HepG2 (cell line): Measurements from ENCODE around the gene JAK1. TPM values are rescaled to one million over a fixed set of nuclear protein-coding genes. Genes with fewer than 3 reads are reported as not detected.

Experiments
- BRCA1 ChIP-seq: sonication (generic); formaldehyde crosslinking; IDR thresholded peaks from 2 replicates; pipeline ENCODE4 v1.4.0; 2020; ENCODE audit warnings: missing genetic modification reagents
- CHCHD3 ChIP-seq: sonication (generic); formaldehyde crosslinking; IDR thresholded peaks from 2 replicates; pipeline ENCODE4 v1.8.0; 2022; ENCODE audit warnings: mild to moderate bottlenecking, missing genetic modification reagents, moderate library complexity
- FOXM1 ChIP-seq: sonication (generic); formaldehyde crosslinking; IDR thresholded peaks from 2 replicates; pipeline ENCODE4 v1.5.0; 2020; ENCODE audit warnings: missing genetic modification reagents
- FOXP4 ChIP-seq: sonication (generic); formaldehyde crosslinking; IDR thresholded peaks from 2 replicates; pipeline ENCODE4 v1.4.0; 2020; ENCODE audit warnings: missing genetic modification reagents
- HDAC2 ChIP-seq: sonication (generic); formaldehyde crosslinking; IDR thresholded peaks from 2 replicates; pipeline ENCODE4 v1.4.0; 2020; ENCODE audit warnings: missing genetic modification reagents
- HOXA7 ChIP-seq: sonication (generic); formaldehyde crosslinking; IDR thresholded peaks from 2 replicates; pipeline ENCODE4 v1.8.1; 2022; ENCODE audit warnings: mild to moderate bottlenecking, missing genetic modification reagents, moderate library complexity
- MATR3 ChIP-seq: sonication (generic); formaldehyde crosslinking; IDR thresholded peaks from 2 replicates; pipeline ENCODE4 v1.4.0; 2020; ENCODE audit warnings: missing genetic modification reagents
- MIXL1 ChIP-seq: IDR thresholded peaks from 2 replicates; pipeline ENCODE4 v1.6.1; 2016
- MXD1 ChIP-seq: sonication (generic); formaldehyde crosslinking; IDR thresholded peaks from 2 replicates; pipeline ENCODE4 v1.4.0; 2020; ENCODE audit warnings: mild to moderate bottlenecking, missing genetic modification reagents
- NR2F1 ChIP-seq, 2 experiments: fragments of 450-650 bp in 1 of 2; formaldehyde crosslinking in 1 of 2; IDR thresholded peaks; 2 replicates each; pipeline versions ENCODE4 v1.5.0 to v1.6.1; 2016 to 2020; ENCODE audit warnings: mild to moderate bottlenecking in 1 of 2, missing compliant biosample characterization in 1 of 2, missing genetic modification reagents in 1 of 2, moderate library complexity in 1 of 2
- NR2F6 ChIP-seq, 2 experiments: IDR thresholded peaks; 2 replicates each; pipeline ENCODE4 v1.6.1; 2016; ENCODE audit warnings: antibody characterized with exemption in 1 of 2, mild to moderate bottlenecking in 1 of 2
- SMAD9 ChIP-seq: sonication (generic); formaldehyde crosslinking; IDR thresholded peaks from 2 replicates; pipeline ENCODE4 v1.5.1; 2020; ENCODE audit warnings: mild to moderate bottlenecking, missing genetic modification reagents
- SNAPC2 ChIP-seq: sonication (generic); formaldehyde crosslinking; IDR thresholded peaks from 2 replicates; pipeline ENCODE4 v1.8.1; 2022; ENCODE audit warnings: mild to moderate bottlenecking, missing genetic modification reagents
- SOX5 ChIP-seq: IDR thresholded peaks from 2 replicates; pipeline ENCODE4 v1.6.1; 2016; ENCODE audit warnings: borderline replicate concordance
- TBX3 ChIP-seq: fragments of 450-650 bp; IDR thresholded peaks from 2 replicates; pipeline ENCODE4 v1.6.1; 2017; ENCODE audit warnings: antibody characterized with exemption, mild to moderate bottlenecking, inconsistent platforms, borderline replicate concordance
- XBP1 ChIP-seq: sonication (generic); formaldehyde crosslinking; IDR thresholded peaks from 2 replicates; pipeline ENCODE4 v1.5.0; 2020; ENCODE audit warnings: missing genetic modification reagents
- ZBTB39 ChIP-seq: sonication (generic); formaldehyde crosslinking; IDR thresholded peaks from 2 replicates; pipeline ENCODE4 v1.5.0; 2020; ENCODE audit warnings: missing genetic modification reagents
- ZBTB46 ChIP-seq: sonication (generic); formaldehyde crosslinking; IDR thresholded peaks from 2 replicates; pipeline ENCODE4 v1.4.0; 2020; ENCODE audit warnings: mild to moderate bottlenecking, missing genetic modification reagents, borderline replicate concordance
- ZFP90 ChIP-seq: sonication (generic); formaldehyde crosslinking; IDR thresholded peaks from 2 replicates; pipeline ENCODE4 v1.8.0; 2022; ENCODE audit warnings: missing genetic modification reagents, mild to moderate bottlenecking, inconsistent platforms, borderline replicate concordance
- ZNF331 ChIP-seq: sonication (generic); formaldehyde crosslinking; IDR thresholded peaks from 2 replicates; pipeline ENCODE4 v1.4.0; 2020; ENCODE audit warnings: missing genetic modification reagents
- ZNF629 ChIP-seq: sonication (generic); formaldehyde crosslinking; conservative IDR thresholded peaks from 2 replicates; pipeline ENCODE4 v1.5.0; 2020; ENCODE audit warnings: missing genetic modification reagents
- ZNF766 ChIP-seq: sonication (generic); formaldehyde crosslinking; IDR thresholded peaks from 2 replicates; pipeline ENCODE4 v1.5.0; 2020; ENCODE audit warnings: missing genetic modification reagents, borderline replicate concordance
- ZNF772 ChIP-seq: sonication (generic); formaldehyde crosslinking; IDR thresholded peaks from 2 replicates; pipeline ENCODE4 v1.5.0; 2020; ENCODE audit warnings: mild to moderate bottlenecking, missing genetic modification reagents
- polyA plus RNA-seq, 8 experiments: library from polyadenylated mRNA; depleted of rRNA in 3 of 8; stranded (reverse) in 7 of 8; unstranded in 1 of 8; fragments of >200 nt; fragmentation: Illumina TruSeq in 4 of 8; extraction: Trizol in 4 of 8; gene quantifications; 2 replicates each; pipeline versions ENCODE4 v1.2.1 to v1.2.3, GENCODE V29; 2011 to 2016; ENCODE audit warnings: low read depth in 4 of 8, missing spikeins in 1 of 8, mixed read lengths in 1 of 8; ENCODE audit not compliant: insufficient read depth in 1 of 8
- total RNA-seq, 5 experiments: library from RNA; depleted of rRNA; stranded (reverse); fragments of >200 nt; fragmentation: Illumina TruSeq; extraction: Trizol; gene quantifications; 2 replicates each; pipeline ENCODE4 v1.2.3, GENCODE V29; 2016; ENCODE audit warnings: low read depth in 1 of 5

The JAK1 gene
- total and polyA plus RNA-seq, 2 of the 13 experiments (the other 11 are each of a cell fraction or from before 2014, with no cell fraction given) = 23.9 to 42.4 TPM

- no peak for TF ChIP-seq CHCHD3 (CRISPR knock-in tag)
- no peak for TF ChIP-seq MATR3 (CRISPR knock-in tag)
- no peak for TF ChIP-seq ZBTB39 (CRISPR knock-in tag)
- TF ChIP-seq ZNF766 = no peak
- TF ChIP-seq NR2F6 (IDR thresholded peaks at IDR 0.05) = no peak
- no peak for TF ChIP-seq NR2F6 (CRISPR knock-in tag; IDR thresholded peaks at IDR 0.05)
- no peak for TF ChIP-seq SMAD9 (CRISPR knock-in tag)
- no peak for TF ChIP-seq SNAPC2
- TF ChIP-seq ZNF772 (CRISPR knock-in tag) = no peak
- TF ChIP-seq MXD1 = no peak
- no peak for TF ChIP-seq ZBTB46 (CRISPR knock-in tag)
- 0 out of 2 replicates have a peak, but pooled peaks have one; percentile 17 for TF ChIP-seq MIXL1 (CRISPR knock-in tag)
- no peak for TF ChIP-seq NR2F1 (CRISPR knock-in tag; IDR thresholded peaks at IDR 0.05)
- no peak for TF ChIP-seq ZNF629 (CRISPR knock-in tag)
- TF ChIP-seq XBP1 (CRISPR knock-in tag) = no peak
- TF ChIP-seq TBX3 = no peak
- TF ChIP-seq SOX5 (CRISPR knock-in tag) = 0 out of 2 replicates have a peak, but pooled peaks have one; percentile 28
- TF ChIP-seq BRCA1 (CRISPR knock-in tag) = no peak
- 0 out of 2 replicates have a peak, but pooled peaks have one; percentile 21 for TF ChIP-seq HDAC2 (CRISPR knock-in tag)
- 0 out of 2 replicates have a peak, but pooled peaks have one; percentile 23 for TF ChIP-seq ZNF331
- TF ChIP-seq ZFP90 (CRISPR knock-in tag) = no peak
- no peak for TF ChIP-seq HOXA7 (CRISPR knock-in tag)
- no peak for TF ChIP-seq FOXM1 (CRISPR knock-in tag)
- no peak for TF ChIP-seq FOXP4 (CRISPR knock-in tag)
Observed at GRCh38 chr1:64823691-64824476, 142.5 kb downstream of the JAK1 start (continued).
